Subcutaneous abdominal adipose tissue (tissue), 5 donors: ENCODE results near the gene PODN.

Source experiments
- H3K27ac ChIP-seq: one replicate; pipeline ENCODE4 v1.7.0; 2013; ENCODE audit warnings: low read depth, mild to moderate bottlenecking, inconsistent platforms, low read length, moderate library complexity
- H3K27me3 ChIP-seq, 5 donors: one replicate each; pipeline ENCODE4 v1.7.0; 2013; ENCODE audit warnings: low read length in 5 of 5, inconsistent platforms in 1 of 5; ENCODE audit not compliant: control insufficient read depth in 5 of 5, insufficient read depth in 4 of 5
- H3K36me3 ChIP-seq, 5 donors: one replicate each; pipeline ENCODE4 v1.7.0; 2013; ENCODE audit warnings: low read length in 5 of 5; ENCODE audit not compliant: control insufficient read depth in 5 of 5, insufficient read depth in 5 of 5
- H3K4me1 ChIP-seq, 5 donors: one replicate each; pipeline ENCODE4 v1.7.0; 2013; ENCODE audit warnings: low read length in 5 of 5, mild to moderate bottlenecking in 3 of 5, moderate library complexity in 1 of 5; ENCODE audit not compliant: control insufficient read depth in 5 of 5, insufficient read depth in 5 of 5
- H3K4me3 ChIP-seq, 5 donors: one replicate each; pipeline ENCODE4 v1.7.0; 2013; ENCODE audit warnings: low read length in 5 of 5, low read depth in 1 of 5
- H3K9ac ChIP-seq, 5 donors: one replicate each; pipeline ENCODE4 v1.7.0; 2013; ENCODE audit warnings: low read length in 5 of 5, mild to moderate bottlenecking in 4 of 5, moderate library complexity in 3 of 5
- H3K9me3 ChIP-seq, 5 donors: one replicate each; pipeline ENCODE4 v1.7.0; 2013; ENCODE audit warnings: low read length in 5 of 5; ENCODE audit not compliant: control insufficient read depth in 5 of 5
- donor health status: healthy.
- donor health status: healthy.
- donor health status: healthy.
- donor health status: healthy.
- donor health status: healthy.

The PODN gene

DNA sequence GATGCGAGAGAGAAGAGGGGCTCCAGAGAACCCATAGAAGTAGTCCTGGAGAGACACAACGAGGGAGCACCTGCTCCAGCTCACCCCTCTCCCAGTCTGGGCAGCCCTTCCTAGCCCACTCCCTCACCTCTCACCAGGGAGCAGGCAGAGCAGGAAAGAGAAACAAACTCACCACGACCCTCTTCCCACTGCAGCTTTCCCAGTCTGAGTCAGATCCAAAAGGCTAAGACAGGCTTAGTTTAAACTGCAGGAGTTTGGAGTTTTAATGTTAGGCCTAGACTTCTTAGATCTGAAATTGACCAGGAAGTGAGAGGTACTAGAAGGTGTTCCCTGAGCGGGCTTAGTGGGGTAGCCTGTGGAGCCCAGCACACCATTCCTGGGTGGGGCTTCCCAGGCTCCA, 50.8 kb downstream of the PODN start:
- Histone ChIP-seq H3K36me3 (no peaks in the 10 kb centered on the region), H3K9ac (no peak overlapping the region), H3K27me3 (peaks cover 0 to 3% (median 0%) of the 10 kb centered on the region in 5 donors), H3K27ac (no peak overlapping the region), H3K4me3 (no peak overlapping the region), H3K9me3 (peaks cover 3 to 13% (median 8%) of the 10 kb centered on the region in 5 donors), H3K4me1 (peaks cover 5 to 40% (median 31%) of the 10 kb centered on the region in 5 donors)

DNA sequence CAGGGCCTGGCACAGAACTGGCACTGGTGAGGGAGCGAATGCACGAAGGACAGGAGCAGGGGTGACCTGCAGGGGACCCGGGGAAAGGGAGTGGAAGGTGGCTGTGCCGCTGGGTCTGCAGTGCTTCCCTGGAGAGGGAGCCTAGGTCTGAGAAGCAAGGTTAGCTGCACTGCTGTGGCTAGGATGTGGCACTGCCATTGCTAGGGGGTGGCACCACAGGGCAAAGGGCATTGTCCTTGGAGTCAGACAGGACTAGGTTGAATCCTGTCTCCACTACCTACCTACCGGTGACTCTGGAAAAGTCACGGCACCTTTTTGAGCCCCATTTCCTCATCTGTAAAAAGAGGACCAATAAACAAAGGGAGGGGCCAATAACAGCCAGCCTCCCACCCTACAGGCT, 52.1 kb downstream of the PODN start:
- H3K4me1 ChIP-seq = peaks cover 5 to 37% (median 31%) of the 10 kb centered on the region in 5 donors
- peaks cover 3 to 13% (median 8%) of the 10 kb centered on the region in 5 donors for H3K9me3 ChIP-seq
- H3K27ac ChIP-seq = no peak overlapping the region
- H3K9ac ChIP-seq = no peak overlapping the region
- peaks cover 0 to 3% (median 0%) of the 10 kb centered on the region in 5 donors for H3K27me3 ChIP-seq
- no peaks in the 10 kb centered on the region for H3K36me3 ChIP-seq
- H3K4me3 ChIP-seq = no peak overlapping the region

GRCh38 chr1:53114581-53115400, 52.8 kb downstream of the PODN start:
- no peak overlapping the region for H3K27ac ChIP-seq
- H3K36me3 ChIP-seq = no peaks in the 10 kb centered on the region
- H3K9me3 ChIP-seq = peaks cover 3 to 13% (median 8%) of the 10 kb centered on the region in 5 donors
- H3K27me3 ChIP-seq = peaks cover 0 to 3% (median 0%) of the 10 kb centered on the region in 5 donors
- no peak overlapping the region for H3K4me3 ChIP-seq
- H3K4me1 ChIP-seq = peaks cover 5 to 31% (median 25%) of the 10 kb centered on the region in 5 donors
- H3K9ac ChIP-seq = no peak overlapping the region

- H3K9ac ChIP-seq = no peak overlapping the region
- H3K4me1 ChIP-seq = peaks cover 4 to 27% (median 22%) of the 10 kb centered on the region in 5 donors
- no peak overlapping the region for H3K27ac ChIP-seq
Observed at GRCh38 chr1:53115403-53116306, 53.6 kb downstream of the PODN start.

GRCh38 chr1:53116307-53116810, 54.3 kb downstream of the PODN start:
- Histone ChIP-seq H3K27ac (no peak overlapping the region), H3K4me1 (peaks cover 0 to 27% (median 20%) of the 10 kb centered on the region in 5 donors)

More at GRCh38 chr1:53115403-53116306, 53.6 kb downstream of the PODN start:
- Histone ChIP-seq H3K36me3 (no peaks in the 10 kb centered on the region), H3K4me3 (no peak overlapping the region), H3K27me3 (peaks cover 0 to 4% (median 2%) of the 10 kb centered on the region in 5 donors), H3K9me3 (peaks cover 3 to 13% (median 8%) of the 10 kb centered on the region in 5 donors)

DNA sequence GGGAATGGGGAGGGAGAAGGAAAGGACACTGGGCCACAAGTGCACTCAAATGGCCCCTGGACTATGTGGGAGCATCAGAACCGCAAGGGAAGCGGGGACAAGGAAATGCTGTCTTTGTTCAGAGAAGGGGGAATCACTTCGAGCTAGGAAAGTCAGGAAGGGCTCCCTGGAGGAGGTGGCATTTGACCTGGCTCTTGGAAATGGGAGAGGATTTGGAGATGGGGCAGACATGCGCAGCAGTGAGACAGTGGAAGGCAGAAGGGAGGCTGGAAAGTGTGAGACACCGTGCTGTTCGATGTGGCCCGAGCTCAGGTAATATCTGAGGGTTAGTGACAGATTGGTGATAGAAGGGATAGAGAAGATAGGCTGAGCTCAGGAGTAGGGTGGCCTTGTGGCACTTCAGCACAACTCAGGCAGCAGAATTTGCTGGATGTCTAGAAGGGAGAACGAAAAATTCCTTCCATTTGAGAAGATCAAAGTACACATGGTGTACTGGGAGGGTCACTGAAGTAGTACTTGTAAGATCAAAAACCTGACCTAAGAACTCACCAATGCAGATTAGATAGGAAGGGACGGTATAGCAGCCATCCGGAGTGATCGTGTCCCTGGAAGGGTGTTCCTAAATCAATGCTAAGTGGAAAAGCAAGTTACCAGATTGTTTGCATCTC, 55.1 kb downstream of the PODN start:
- Histone ChIP-seq H3K36me3 (no peaks in the 10 kb centered on the region), H3K27me3 (peaks cover 0 to 4% (median 2%) of the 10 kb centered on the region in 5 donors), H3K9ac (no peak overlapping the region), H3K27ac (no peak overlapping the region), H3K4me1 (peaks cover 2 to 33% (median 25%) of the 10 kb centered on the region in 5 donors), H3K4me3 (no peak overlapping the region), H3K9me3 (peaks cover under 1 to 5% (median 4%) of the 10 kb centered on the region in 5 donors)

More at GRCh38 chr1:53116307-53116810, 54.3 kb downstream of the PODN start:
- H3K27me3 ChIP-seq = peaks cover 0 to 4% (median 2%) of the 10 kb centered on the region in 5 donors
- no peak overlapping the region for H3K9ac ChIP-seq
- no peaks in the 10 kb centered on the region for H3K36me3 ChIP-seq
- H3K4me3 ChIP-seq = no peak overlapping the region
- peaks cover 3 to 9% (median 8%) of the 10 kb centered on the region in 5 donors for H3K9me3 ChIP-seq

GRCh38 chr1:53117836-53118235, 55.8 kb downstream of the PODN start:
- H3K36me3 ChIP-seq = no peaks in the 10 kb centered on the region
- H3K9ac ChIP-seq = no peak overlapping the region
- no peak overlapping the region for H3K27ac ChIP-seq
- H3K4me3 ChIP-seq = no peak overlapping the region
- H3K4me1 ChIP-seq = peaks cover 5 to 41% (median 30%) of the 10 kb centered on the region in 5 donors
- peaks cover 0 to 4% (median 2%) of the 10 kb centered on the region in 5 donors for H3K27me3 ChIP-seq
- H3K9me3 ChIP-seq = no peaks in the 10 kb centered on the region

DNA sequence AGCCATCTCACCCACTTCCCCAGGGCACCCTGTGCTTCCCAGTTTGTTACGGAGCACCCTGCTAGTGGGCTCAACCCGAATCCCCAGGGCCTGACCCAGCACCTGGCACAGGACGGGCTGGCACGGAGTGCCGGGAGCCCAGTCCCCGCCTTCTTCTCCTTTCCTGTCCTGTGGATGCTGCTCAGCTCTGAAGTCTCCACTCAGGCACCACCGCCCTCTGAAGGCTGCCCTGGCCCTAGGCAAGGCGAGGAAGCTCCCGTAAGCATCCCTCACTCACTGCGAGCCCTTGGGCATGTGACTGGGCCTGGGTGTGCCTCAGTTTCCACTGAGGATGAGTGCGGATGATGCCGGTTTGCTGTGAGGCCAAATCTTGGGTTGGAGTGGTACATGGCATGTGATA, 58.6 kb downstream of the PODN start:
- Histone ChIP-seq H3K4me3 (no peak overlapping the region), H3K4me1 (peaks cover 13 to 59% (median 52%) of the 10 kb centered on the region in 5 donors), H3K27ac (no peak overlapping the region), H3K9me3 (no peaks in the 10 kb centered on the region), H3K36me3 (no peaks in the 10 kb centered on the region), H3K9ac (no peak overlapping the region), H3K27me3 (peaks cover 0 to 4% (median 0%) of the 10 kb centered on the region in 5 donors)
